K562 (cell line): ENCODE data around the gene TICRR. TPM values are rescaled to one million over a fixed set of nuclear protein-coding genes. Genes with fewer than 3 reads are reported as not detected.

Experiments used
- ATAC-seq: fragments of 200-7000 bp; cut with Tn5 transposase; 3 replicates; pipeline ENCODE4 v1.9.1; 2020; ENCODE audit warnings: moderate library complexity
- BruUV-seq: library from RNA; stranded (reverse); fragments of 400-500 nt; replicated peaks from 2 replicates; lab custom pipeline; 2021; lab: Mats Ljungman, UMichigan
- CTCF ChIA-PET: fragments of 300-600 bp; formaldehyde crosslinking; extraction: SDS; loops from one replicate; lab custom pipeline; 2021; ENCODE audit warnings: low intra/inter-chr PET ratio; lab: Yijun Ruan, JAX
- POLR2A ChIA-PET: fragments of 300-600, 350-650 bp; sonication (Branson Sonifier 250); formaldehyde crosslinking; extraction: SDS; loops from one replicate; lab custom pipeline; 2021; ENCODE audit warnings: antibody characterized with exemption, inconsistent platforms; lab: Yijun Ruan, JAX
- DNase-seq, 4 experiments: peaks; one replicate each; pipeline versions ENCODE4 v3.0.0 to v3.0.0-alpha.2; 2011 to 2018; ENCODE audit warnings: low spot score in 3 of 4, mixed read lengths in 3 of 4; ENCODE audit errors: extremely low read depth in 1 of 4
- FAIRE-seq: peaks from 2 replicates; lab custom pipeline; 2011; peaks lifted over from hg19 to GRCh38; lab: Jason Lieb, UNC
- H2AFZ ChIP-seq: 2 replicates; pipeline ENCODE4 v1.6.0; 2011; ENCODE audit warnings: low read depth, low read length, control low read depth, inconsistent platforms
- H3K27ac ChIP-seq: fragments of 200-600 bp; 3 replicates; pipeline ENCODE4 v1.8.0; 2011; ENCODE audit warnings: low read depth, mild to moderate bottlenecking, control low read depth, inconsistent platforms, low read length, moderate library complexity, mixed read lengths; ENCODE audit errors: extremely low read depth
- H3K27me3 ChIP-seq, 2 experiments: fragments of 300-600 bp in 1 of 2; 2 replicates in 1 of 2; 3 replicates in 1 of 2; pipeline versions ENCODE4 v1.6.0 to v1.8.0; 2011; ENCODE audit warnings: inconsistent platforms in 2 of 2, low read length in 2 of 2, mild to moderate bottlenecking in 1 of 2, mixed read lengths in 1 of 2, moderate library complexity in 1 of 2; ENCODE audit not compliant: control insufficient read depth in 2 of 2, insufficient read depth in 2 of 2
- H3K36me3 ChIP-seq: fragments of 300-600 bp; 3 replicates; pipeline ENCODE4 v1.8.0; 2011; ENCODE audit warnings: mild to moderate bottlenecking, low read length, inconsistent platforms; ENCODE audit not compliant: control insufficient read depth, insufficient read depth
- H3K4me1 ChIP-seq, 2 experiments: fragments of 200-600 bp in 1 of 2; replicated peaks in 1 of 2; 2 replicates in 1 of 2; 3 replicates in 1 of 2; pipeline versions ENCODE4 v1.5.1 to v1.8.0; 2011; ENCODE audit warnings: inconsistent platforms in 2 of 2, low read length in 2 of 2, mild to moderate bottlenecking in 1 of 2, mixed read lengths in 1 of 2, moderate library complexity in 1 of 2; ENCODE audit not compliant: control insufficient read depth in 2 of 2, insufficient read depth in 2 of 2
- H3K4me2 ChIP-seq: 2 replicates; pipeline ENCODE4 v1.6.1; 2011; ENCODE audit warnings: low read length, control low read depth, inconsistent platforms, mixed read lengths; ENCODE audit not compliant: insufficient read depth
- H3K4me3 ChIP-seq: fragments of 200-600 bp; sonication (generic), shearing (Covaris generic); 2 replicates; pipeline ENCODE4 v1.5.1; 2016; ENCODE audit warnings: control low read depth, inconsistent platforms
- H3K79me2 ChIP-seq: fragments of 200-600 bp; 3 replicates; pipeline ENCODE4 v1.8.0; 2011; ENCODE audit warnings: low read length, inconsistent platforms; ENCODE audit not compliant: control insufficient read depth, insufficient read depth
- H3K9ac ChIP-seq, 2 experiments: 2 replicates each; pipeline versions ENCODE4 v1.6.0 to v1.6.1; 2011; ENCODE audit warnings: low read depth in 2 of 2, low read length in 2 of 2, control low read depth in 1 of 2, inconsistent platforms in 1 of 2, mild to moderate bottlenecking in 1 of 2, mixed read lengths in 1 of 2; ENCODE audit not compliant: insufficient read depth in 1 of 2
- H3K9me1 ChIP-seq: one replicate; pipeline ENCODE4 v1.6.0; 2011; ENCODE audit warnings: inconsistent platforms, mild to moderate bottlenecking, low read length, moderate library complexity; ENCODE audit not compliant: control insufficient read depth, insufficient read depth
- H3K9me3 ChIP-seq: replicated peaks from 2 replicates; pipeline ENCODE4 v1.5.1; 2011; ENCODE audit warnings: low read depth, low read length, inconsistent platforms; ENCODE audit not compliant: control insufficient read depth, insufficient read depth
- H4K20me1 ChIP-seq: replicated peaks from 2 replicates; pipeline ENCODE4 v1.6.1; 2011; ENCODE audit warnings: low read length, inconsistent platforms, mixed read lengths; ENCODE audit not compliant: control insufficient read depth, insufficient read depth
- CREM ChIP-seq: IDR thresholded peaks from 2 replicates; pipeline ENCODE4 v1.6.1; 2014; ENCODE audit warnings: antibody characterized with exemption, low read depth
- GATA2 ChIP-seq: sonication (generic); formaldehyde crosslinking; IDR thresholded peaks from 2 replicates; pipeline ENCODE4 v1.4.0; 2020; ENCODE audit warnings: mild to moderate bottlenecking, missing genetic modification reagents
- HMG20B ChIP-seq: fragments of 250-450 bp; sonication (Bioruptor Pico); IDR thresholded peaks from 2 replicates; pipeline ENCODE4 v1.5.0; 2021; ENCODE audit warnings: mild to moderate bottlenecking
- SMC3 ChIP-seq: conservative IDR thresholded peaks from 2 replicates; pipeline ENCODE4 v1.6.1; 2011; ENCODE audit warnings: low read depth, low read length, improper control_type of control experiment; ENCODE audit not compliant: insufficient read depth
- TCF3 ChIP-seq: sonication (generic); formaldehyde crosslinking; IDR thresholded peaks from 2 replicates; pipeline ENCODE4 v1.4.0; 2020; ENCODE audit warnings: mild to moderate bottlenecking, missing genetic modification reagents
- VEZF1 ChIP-seq: fragments of 200-800 bp; sonication (Bioruptor generic); IDR thresholded peaks from 2 replicates; pipeline ENCODE4 v1.6.1; 2017; ENCODE audit warnings: missing genetic modification characterization, missing compliant biosample characterization
- ZNF316 ChIP-seq: fragments of 450-650 bp; IDR thresholded peaks from 2 replicates; pipeline ENCODE4 v1.6.1; 2016
- WGBS: fragments of 100-300 bp; shearing (Covaris generic); methylation state at CpG from one replicate; pipeline ENCODE4 v1.1.6; 2016; ENCODE audit warnings: low coverage, mixed read lengths; ENCODE audit not compliant: insufficient coverage; ENCODE audit errors: missing lambda C conversion rate; 5-methylcytosine and 5-hydroxymethylcytosine counted together
- in situ Hi-C: fragments of 300-500 bp; cut with MboI; formaldehyde crosslinking; loops from 4 replicates; pipeline ENCODE4 v1.15.0; 2018; ENCODE audit warnings: inconsistent platforms, mixed read lengths
- intact Hi-C: fragments of 100-400 bp; cut with micrococcal nuclease; formaldehyde crosslinking; loops from 2 replicates; pipeline ENCODE4 v1.14.2; 2022
- polyA plus RNA-seq, 8 experiments: library from polyadenylated mRNA; depleted of rRNA in 4 of 8; stranded (reverse) in 5 of 8; unstranded in 3 of 8; fragments of >200 nt; fragmentation: Nextera tagmentation in 2 of 8; fragmentation: Illumina TruSeq in 1 of 8; extraction: Ambion mirVana in 2 of 8; extraction: Trizol in 1 of 8; gene quantifications; 2 replicates each; pipeline versions ENCODE4 v1.2.1 to v1.2.3, GENCODE V29; 2011 to 2014; ENCODE audit warnings: inconsistent platforms in 1 of 8, missing spikeins in 1 of 8
- total RNA-seq, 7 experiments: library from RNA; depleted of rRNA in 6 of 7; stranded (reverse); fragments of >200 nt in 6 of 7; fragmentation: Illumina TruSeq in 2 of 7; extraction: Trizol in 2 of 7; gene quantifications; 2 replicates each; pipeline versions ENCODE4 v1.2.1 to v1.2.3, GENCODE V29; 2011 to 2021; ENCODE audit warnings: low replicate concordance in 1 of 7
- TF ChIP-seq, protein P1 (sequence below): fragments of 150-350 bp; IDR thresholded peaks from 2 replicates; pipeline ENCODE4 v1.6.1; 2014; ENCODE audit warnings: low read depth, mild to moderate bottlenecking, low read length, borderline replicate concordance
- TF ChIP-seq, protein P2 (sequence below), 2 experiments: fragments of 450-650 bp; formaldehyde crosslinking in 1 of 2; IDR thresholded peaks; 2 replicates each; pipeline versions ENCODE4 v1.4.0 to v1.6.1; 2014 to 2020; ENCODE audit warnings: mild to moderate bottlenecking in 2 of 2, borderline replicate concordance in 1 of 2, low read depth in 1 of 2

Gene TICRR
- total and polyA plus RNA-seq, 9 of the 15 experiments (the other 6 are each of a cell fraction or from before 2014, with no cell fraction given) = 0.84 to 22.9 (median 13.7) TPM

DNA sequence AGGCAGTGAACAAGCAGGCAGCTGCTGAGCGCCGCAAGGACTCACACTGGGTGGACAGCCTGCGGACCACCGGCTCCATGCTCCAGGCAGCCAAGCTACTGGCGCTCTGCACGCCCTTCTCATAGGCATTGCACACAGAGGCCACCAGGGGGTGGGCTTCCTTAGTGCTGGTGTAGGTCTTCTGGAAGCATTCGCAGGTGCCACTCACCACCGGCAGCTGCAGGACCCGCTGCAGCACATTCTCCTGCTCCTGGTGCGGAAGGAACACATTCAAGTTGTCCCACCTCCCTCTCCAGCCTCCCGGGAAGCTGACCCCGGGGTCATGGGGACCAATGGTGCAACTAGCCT is 97.9 kb downstream of the TICRR start:
- intact Hi-C loops (no loop called here), in situ Hi-C loops (no loop called here)
- Histone ChIP-seq H3K36me3 (no peaks in the 10 kb centered on the region), H3K4me3 (no peak overlapping the region), H3K4me2 (no peak overlapping the region), H3K27ac (no peak overlapping the region), H3K9ac (no peak overlapping the region), H3K9me3 (no peaks in the 10 kb centered on the region), H4K20me1 (peaks cover 2% of the 10 kb centered on the region; the same call in 1 of the 2 replicates), H3K9me1 (no peaks in the 10 kb centered on the region), H3K27me3 (peaks cover 22 to 59% of the 10 kb centered on the region in 2 experiments), H3K79me2 (no peaks in the 10 kb centered on the region), H2AFZ (no peak overlapping the region), H3K4me1 (peaks cover 0 to 11% of the 10 kb centered on the region in 2 experiments; a peak in 3 of 5 replicates)
- FAIRE-seq = peak; percentile 74
- no TSS peak for BruUV-seq
- DNase-seq = peak; percentile 74 to 79 (median 78)
- peak; percentile 96 for ATAC-seq
- CTCF ChIA-PET = interaction anchor here (1.3 kb wide), 1 partner anchor 215 kb away, joined by 3 read pairs; no protein-coding TSS in a partner anchor
- WGBS = 3% methylated on average over 12 of the region's 12 CpGs
- POLR2A ChIA-PET = interaction anchor here (0.5 to 0.7 kb wide), 2 partner anchors 219 to 422 kb away, joined by 3 read pairs; no protein-coding TSS in a partner anchor
- TF ChIP-seq CREM (peak; percentile 46; the same call in 1 of the 2 replicates), GATA2 (CRISPR knock-in tag) (no peak), SMC3 (0 out of 2 replicates have a peak, but pooled peaks have one; percentile 52), VEZF1 (CRISPR knock-in tag) (no peak), HMG20B (CRISPR knock-in tag) (no peak), TCF3 (CRISPR knock-in tag) (no peak), ZNF316 (no peak)
- TF ChIP-seq, protein P1, sequence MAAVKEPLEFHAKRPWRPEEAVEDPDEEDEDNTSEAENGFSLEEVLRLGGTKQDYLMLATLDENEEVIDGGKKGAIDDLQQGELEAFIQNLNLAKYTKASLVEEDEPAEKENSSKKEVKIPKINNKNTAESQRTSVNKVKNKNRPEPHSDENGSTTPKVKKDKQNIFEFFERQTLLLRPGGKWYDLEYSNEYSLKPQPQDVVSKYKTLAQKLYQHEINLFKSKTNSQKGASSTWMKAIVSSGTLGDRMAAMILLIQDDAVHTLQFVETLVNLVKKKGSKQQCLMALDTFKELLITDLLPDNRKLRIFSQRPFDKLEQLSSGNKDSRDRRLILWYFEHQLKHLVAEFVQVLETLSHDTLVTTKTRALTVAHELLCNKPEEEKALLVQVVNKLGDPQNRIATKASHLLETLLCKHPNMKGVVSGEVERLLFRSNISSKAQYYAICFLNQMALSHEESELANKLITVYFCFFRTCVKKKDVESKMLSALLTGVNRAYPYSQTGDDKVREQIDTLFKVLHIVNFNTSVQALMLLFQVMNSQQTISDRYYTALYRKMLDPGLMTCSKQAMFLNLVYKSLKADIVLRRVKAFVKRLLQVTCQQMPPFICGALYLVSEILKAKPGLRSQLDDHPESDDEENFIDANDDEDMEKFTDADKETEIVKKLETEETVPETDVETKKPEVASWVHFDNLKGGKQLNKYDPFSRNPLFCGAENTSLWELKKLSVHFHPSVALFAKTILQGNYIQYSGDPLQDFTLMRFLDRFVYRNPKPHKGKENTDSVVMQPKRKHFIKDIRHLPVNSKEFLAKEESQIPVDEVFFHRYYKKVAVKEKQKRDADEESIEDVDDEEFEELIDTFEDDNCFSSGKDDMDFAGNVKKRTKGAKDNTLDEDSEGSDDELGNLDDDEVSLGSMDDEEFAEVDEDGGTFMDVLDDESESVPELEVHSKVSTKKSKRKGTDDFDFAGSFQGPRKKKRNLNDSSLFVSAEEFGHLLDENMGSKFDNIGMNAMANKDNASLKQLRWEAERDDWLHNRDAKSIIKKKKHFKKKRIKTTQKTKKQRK = no peak
- TF ChIP-seq, protein P2, sequence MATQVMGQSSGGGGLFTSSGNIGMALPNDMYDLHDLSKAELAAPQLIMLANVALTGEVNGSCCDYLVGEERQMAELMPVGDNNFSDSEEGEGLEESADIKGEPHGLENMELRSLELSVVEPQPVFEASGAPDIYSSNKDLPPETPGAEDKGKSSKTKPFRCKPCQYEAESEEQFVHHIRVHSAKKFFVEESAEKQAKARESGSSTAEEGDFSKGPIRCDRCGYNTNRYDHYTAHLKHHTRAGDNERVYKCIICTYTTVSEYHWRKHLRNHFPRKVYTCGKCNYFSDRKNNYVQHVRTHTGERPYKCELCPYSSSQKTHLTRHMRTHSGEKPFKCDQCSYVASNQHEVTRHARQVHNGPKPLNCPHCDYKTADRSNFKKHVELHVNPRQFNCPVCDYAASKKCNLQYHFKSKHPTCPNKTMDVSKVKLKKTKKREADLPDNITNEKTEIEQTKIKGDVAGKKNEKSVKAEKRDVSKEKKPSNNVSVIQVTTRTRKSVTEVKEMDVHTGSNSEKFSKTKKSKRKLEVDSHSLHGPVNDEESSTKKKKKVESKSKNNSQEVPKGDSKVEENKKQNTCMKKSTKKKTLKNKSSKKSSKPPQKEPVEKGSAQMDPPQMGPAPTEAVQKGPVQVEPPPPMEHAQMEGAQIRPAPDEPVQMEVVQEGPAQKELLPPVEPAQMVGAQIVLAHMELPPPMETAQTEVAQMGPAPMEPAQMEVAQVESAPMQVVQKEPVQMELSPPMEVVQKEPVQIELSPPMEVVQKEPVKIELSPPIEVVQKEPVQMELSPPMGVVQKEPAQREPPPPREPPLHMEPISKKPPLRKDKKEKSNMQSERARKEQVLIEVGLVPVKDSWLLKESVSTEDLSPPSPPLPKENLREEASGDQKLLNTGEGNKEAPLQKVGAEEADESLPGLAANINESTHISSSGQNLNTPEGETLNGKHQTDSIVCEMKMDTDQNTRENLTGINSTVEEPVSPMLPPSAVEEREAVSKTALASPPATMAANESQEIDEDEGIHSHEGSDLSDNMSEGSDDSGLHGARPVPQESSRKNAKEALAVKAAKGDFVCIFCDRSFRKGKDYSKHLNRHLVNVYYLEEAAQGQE (IDR thresholded peaks at IDR 0.05; ENCODE audit: borderline replicate concordance) = peak; percentile 35; the same call in 1 of the 2 replicates
- TF ChIP-seq, protein P2 (CRISPR knock-in tag; IDR thresholded peaks at IDR 0.05; ENCODE audit: low read depth) = no peak
